K562 treated with DMSO at 1 percent for 4 hours (cell line): ENCODE measurements around the gene USP13. TPM values are rescaled to one million over a fixed set of nuclear protein-coding genes. Genes with fewer than 3 reads are reported as not detected.

ENCODE experiments used
- total RNA-seq: library from RNA; unstranded; fragments of 300-600 nt; gene quantifications from 2 replicates; pipeline ENCODE4 v1.2.3, GENCODE V29; 2022; ENCODE audit not compliant: insufficient read depth

Gene USP13
- 0.06 and 0.13 TPM in 2 replicates for total RNA-seq

GRCh38 chr3:179652447-179653095, at the start of gene USP13:
USP13 (plus strand) TSS chr3:179653040; CDS start chr3:179653226, 186 bp downstream.

GRCh38 chr3:179604321-179605078, 48.3 kb upstream of the USP13 start, which contains the start of the genes MRPL47 and NDUFB5:
MRPL47 (minus strand) TSS chr3:179604638; CDS start chr3:179604624, 14 bp downstream.
NDUFB5 (plus strand) TSS chr3:179604794; CDS start chr3:179604816, 22 bp downstream.

Other genes starting within 250 kb of the USP13 start
- gene GNB4, start 201.6 kb upstream of the USP13 start, total RNA-seq, result 4.7 and 6.0 TPM in 2 replicates
- 55.8 and 63.9 TPM in 2 replicates for gene ACTL6A, start 90.1 kb upstream of the USP13 start, total RNA-seq
- 34.8 and 40.7 TPM in 2 replicates for gene MRPL47, start 48.4 kb upstream of the USP13 start, total RNA-seq
- gene NDUFB5, start 48.2 kb upstream of the USP13 start, total RNA-seq, result 94.8 and 109 TPM in 2 replicates